ENCODE measurements around the gene FBLIM1. TPM values are rescaled to one million over a fixed set of nuclear protein-coding genes. Genes with fewer than 3 reads are reported as not detected.

The FBLIM1 gene
- total RNA-seq, 1 experiment from 2014 or later: 25.6 TPM

DNA sequence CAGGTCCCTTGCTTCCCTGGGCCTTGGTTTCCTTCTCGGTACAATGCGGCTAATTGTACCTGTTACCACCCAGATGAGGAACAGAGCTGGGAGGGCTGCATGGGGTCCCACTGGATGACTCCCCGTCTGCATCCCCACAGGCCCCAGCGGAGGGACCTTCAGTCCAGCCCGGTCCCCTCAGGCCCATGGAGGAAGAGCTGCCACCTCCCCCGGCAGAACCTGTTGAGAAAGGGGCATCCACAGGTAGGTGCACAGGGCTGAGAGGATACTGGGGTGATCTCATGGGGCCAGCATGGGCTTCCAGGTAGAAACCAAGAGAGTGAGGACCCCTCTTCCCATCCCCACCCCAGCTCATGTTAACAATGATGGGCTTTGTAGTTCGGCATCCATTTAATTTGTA is 9.8 kb downstream of the FBLIM1 start:
- no peak for DNase-seq
- intact Hi-C loops (cut with micrococcal nuclease; ENCODE audit: unreplicated experiment): no loop called here
- no TSS peak for BruUV-seq (replicated peaks)
- TF ChIP-seq, protein P1, sequence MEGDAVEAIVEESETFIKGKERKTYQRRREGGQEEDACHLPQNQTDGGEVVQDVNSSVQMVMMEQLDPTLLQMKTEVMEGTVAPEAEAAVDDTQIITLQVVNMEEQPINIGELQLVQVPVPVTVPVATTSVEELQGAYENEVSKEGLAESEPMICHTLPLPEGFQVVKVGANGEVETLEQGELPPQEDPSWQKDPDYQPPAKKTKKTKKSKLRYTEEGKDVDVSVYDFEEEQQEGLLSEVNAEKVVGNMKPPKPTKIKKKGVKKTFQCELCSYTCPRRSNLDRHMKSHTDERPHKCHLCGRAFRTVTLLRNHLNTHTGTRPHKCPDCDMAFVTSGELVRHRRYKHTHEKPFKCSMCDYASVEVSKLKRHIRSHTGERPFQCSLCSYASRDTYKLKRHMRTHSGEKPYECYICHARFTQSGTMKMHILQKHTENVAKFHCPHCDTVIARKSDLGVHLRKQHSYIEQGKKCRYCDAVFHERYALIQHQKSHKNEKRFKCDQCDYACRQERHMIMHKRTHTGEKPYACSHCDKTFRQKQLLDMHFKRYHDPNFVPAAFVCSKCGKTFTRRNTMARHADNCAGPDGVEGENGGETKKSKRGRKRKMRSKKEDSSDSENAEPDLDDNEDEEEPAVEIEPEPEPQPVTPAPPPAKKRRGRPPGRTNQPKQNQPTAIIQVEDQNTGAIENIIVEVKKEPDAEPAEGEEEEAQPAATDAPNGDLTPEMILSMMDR (IDR thresholded peaks at IDR 0.05; ENCODE audit: unreplicated experiment): no peak
- Mint-ChIP-seq H3K27me3 (ENCODE audit: unreplicated experiment) (no peaks in the 10 kb centered on the region), H3K4me1 (ENCODE audit: low read depth, unreplicated experiment) (peaks cover 12% of the 10 kb centered on the region), H3K36me3 (ENCODE audit: insufficient read depth, unreplicated experiment) (peaks cover 22% of the 10 kb centered on the region), H3K27ac (ENCODE audit: unreplicated experiment) (no peak overlapping the region), H3K4me3 (ENCODE audit: low read depth, unreplicated experiment) (no peak overlapping the region), H3K9me3 (ENCODE audit: low read depth, unreplicated experiment) (no peaks in the 10 kb centered on the region)
- CTCF ChIA-PET: no interaction called here

DNA sequence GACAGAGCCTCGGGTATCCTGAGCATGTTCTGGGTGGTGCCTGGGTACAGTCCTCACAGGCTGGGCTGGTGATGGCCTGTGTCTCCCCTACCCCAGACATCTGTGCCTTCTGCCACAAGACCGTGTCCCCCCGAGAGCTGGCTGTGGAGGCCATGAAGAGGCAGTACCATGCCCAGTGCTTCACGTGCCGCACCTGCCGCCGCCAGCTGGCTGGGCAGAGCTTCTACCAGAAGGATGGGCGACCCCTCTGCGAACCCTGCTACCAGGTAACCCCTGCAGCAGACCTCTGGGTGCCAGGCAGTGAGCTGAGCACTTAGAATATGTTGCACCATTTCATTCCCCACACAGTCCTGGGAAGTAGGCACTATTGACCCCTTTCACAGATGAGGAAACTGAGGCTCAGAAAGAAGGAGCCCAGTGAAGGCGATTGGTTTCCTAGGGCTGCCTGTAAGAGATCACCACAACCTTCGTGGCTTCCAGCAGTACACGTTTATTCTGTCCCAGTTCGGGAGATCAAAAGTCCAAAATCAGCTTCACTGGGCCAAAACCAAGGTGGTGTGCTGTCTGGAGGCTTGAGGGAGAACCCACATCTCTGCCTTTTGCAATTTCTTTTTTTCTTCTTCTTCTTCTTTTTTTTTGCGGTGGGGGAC is 11.8 kb downstream of the FBLIM1 start:
- Mint-ChIP-seq H3K4me3 (ENCODE audit: low read depth, unreplicated experiment) (no peak overlapping the region), H3K9me3 (ENCODE audit: low read depth, unreplicated experiment) (no peaks in the 10 kb centered on the region), H3K27me3 (ENCODE audit: unreplicated experiment) (no peaks in the 10 kb centered on the region), H3K4me1 (ENCODE audit: low read depth, unreplicated experiment) (no peaks in the 10 kb centered on the region), H3K27ac (ENCODE audit: unreplicated experiment) (no peak overlapping the region), H3K36me3 (ENCODE audit: insufficient read depth, unreplicated experiment) (peaks cover 14% of the 10 kb centered on the region)
- intact Hi-C loops (cut with micrococcal nuclease; ENCODE audit: unreplicated experiment): no loop called here
- DNase-seq: no peak
- CTCF ChIA-PET: no interaction called here
- TF ChIP-seq, protein P1 (IDR thresholded peaks at IDR 0.05; ENCODE audit: unreplicated experiment): no peak
- BruUV-seq (replicated peaks): no TSS peak

DNA sequence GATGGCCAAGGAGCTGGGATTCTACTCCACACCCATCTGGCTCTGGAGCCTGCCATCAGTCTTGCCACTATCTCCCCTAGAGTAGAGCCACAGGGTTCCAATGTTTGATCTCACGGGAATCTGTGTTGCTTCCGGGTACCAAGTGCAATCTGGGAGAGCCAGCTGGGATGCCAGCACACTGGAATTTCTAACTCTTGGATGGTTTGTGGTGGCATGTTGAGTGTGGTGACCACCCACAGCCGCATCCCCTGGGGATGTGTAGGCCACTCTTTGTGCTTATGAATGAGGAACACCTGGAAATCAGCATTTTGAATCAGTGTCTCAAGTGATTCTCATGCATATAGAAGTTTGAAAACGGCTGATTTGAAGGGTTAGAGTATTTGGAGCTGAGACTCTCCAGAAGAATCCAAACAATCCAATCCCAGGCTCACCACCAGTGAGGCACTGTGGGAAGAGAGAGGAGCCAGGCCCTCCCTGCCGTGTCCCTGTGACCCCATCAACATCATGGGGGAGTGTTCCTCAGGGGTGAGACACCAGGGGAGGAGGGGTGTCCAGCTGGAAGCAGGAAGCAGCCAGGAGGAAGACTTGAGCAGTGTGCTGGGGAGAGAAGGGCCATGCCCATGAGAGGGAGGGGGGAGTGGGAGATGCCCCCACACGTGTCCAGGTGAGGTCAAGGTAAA is 13.4 kb downstream of the FBLIM1 start:
- CTCF ChIA-PET: no interaction called here
- H3K9me3 Mint-ChIP-seq (ENCODE audit: low read depth, unreplicated experiment): no peaks in the 10 kb centered on the region
- no peaks in the 10 kb centered on the region for H3K27me3 Mint-ChIP-seq (ENCODE audit: unreplicated experiment)
- H3K36me3 Mint-ChIP-seq (ENCODE audit: insufficient read depth, unreplicated experiment): peaks cover 19% of the 10 kb centered on the region
- TF ChIP-seq, protein P1 (IDR thresholded peaks at IDR 0.05; ENCODE audit: unreplicated experiment): no peak
- no peak overlapping the region for H3K27ac Mint-ChIP-seq (ENCODE audit: unreplicated experiment)
- intact Hi-C loops (cut with micrococcal nuclease; ENCODE audit: unreplicated experiment): no loop called here
- no peak for DNase-seq
- H3K4me3 Mint-ChIP-seq (ENCODE audit: low read depth, unreplicated experiment): no peak overlapping the region
- H3K4me1 Mint-ChIP-seq (ENCODE audit: low read depth, unreplicated experiment): no peaks in the 10 kb centered on the region
- BruUV-seq (replicated peaks): no TSS peak

DNA sequence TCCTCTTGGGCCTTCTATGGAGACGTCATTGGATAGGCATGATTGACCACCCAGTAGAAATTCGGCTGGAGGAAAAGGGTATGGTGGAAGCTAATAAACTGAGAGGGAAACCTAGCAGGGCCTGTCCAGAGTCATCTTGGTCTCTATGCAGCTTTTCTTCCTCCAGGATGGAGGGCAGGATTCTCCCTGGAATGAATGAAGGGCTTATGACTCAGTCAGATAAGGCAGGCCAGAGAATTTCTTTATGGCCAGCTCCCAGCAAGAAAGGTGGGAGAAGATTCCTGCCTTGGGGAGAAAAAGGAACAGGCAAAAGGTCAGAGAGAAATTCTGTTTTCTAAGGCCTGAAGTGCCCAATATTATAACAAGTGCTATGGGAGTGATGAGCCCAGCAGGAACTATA is 17.1 kb downstream of the FBLIM1 start:
- Mint-ChIP-seq H3K4me1 (ENCODE audit: low read depth, unreplicated experiment) (peaks cover 15% of the 10 kb centered on the region), H3K27ac (ENCODE audit: unreplicated experiment) (no peak overlapping the region), H3K9me3 (ENCODE audit: low read depth, unreplicated experiment) (no peaks in the 10 kb centered on the region), H3K27me3 (ENCODE audit: unreplicated experiment) (no peaks in the 10 kb centered on the region), H3K36me3 (ENCODE audit: insufficient read depth, unreplicated experiment) (peaks cover 27% of the 10 kb centered on the region), H3K4me3 (ENCODE audit: low read depth, unreplicated experiment) (no peak overlapping the region)
- TF ChIP-seq, protein P1 (IDR thresholded peaks at IDR 0.05; ENCODE audit: unreplicated experiment): no peak
- intact Hi-C loops (cut with micrococcal nuclease; ENCODE audit: unreplicated experiment): no loop called here
- CTCF ChIA-PET: no interaction called here
- BruUV-seq (replicated peaks): no TSS peak
- DNase-seq: no peak

Measured in Calu3 (cell line).